Measurements from ENCODE around the gene ZBTB21.

GRCh38 chr21:41951876-41952567 is 58.1 kb downstream of the ZBTB21 start:
- TF ChIP-seq CTCF (IDR thresholded peaks at IDR 0.05) (no peak), POLR2AphosphoS5 (IDR thresholded peaks at IDR 0.05) (no peak)

Measured in transverse colon (tissue), 4 donors.